Astrocyte of the cerebellum (primary cell): Measurements from ENCODE around the gene GADD45A.

Experiments used
- DNase-seq: peaks from one replicate; pipeline ENCODE4 v3.0.0-alpha.2; 2011; ENCODE audit warnings: low read depth
- H3K4me3 ChIP-seq: 2 replicates; pipeline ENCODE4 v1.5.1; 2011; ENCODE audit warnings: mild to moderate bottlenecking, low read depth, low read length, moderate library complexity
- in situ Hi-C: cut with HindIII; loops from 2 replicates; pipeline ENCODE4 v1.10.0; 2017; ENCODE audit warnings: low sequenced_read_pairs
- TF ChIP-seq, protein P1 (sequence below): IDR thresholded peaks from 2 replicates; pipeline ENCODE4 v1.5.1; 2012; ENCODE audit warnings: low read length, low read depth, moderate library complexity, mild to moderate bottlenecking; ENCODE audit errors: missing control alignments

Gene GADD45A

GRCh38 chr1:67701876-67702275 is 16.9 kb downstream of the GADD45A start:
- H3K4me3 ChIP-seq: no peak overlapping the region
- in situ Hi-C loops: no loop called here
- TF ChIP-seq, protein P1, sequence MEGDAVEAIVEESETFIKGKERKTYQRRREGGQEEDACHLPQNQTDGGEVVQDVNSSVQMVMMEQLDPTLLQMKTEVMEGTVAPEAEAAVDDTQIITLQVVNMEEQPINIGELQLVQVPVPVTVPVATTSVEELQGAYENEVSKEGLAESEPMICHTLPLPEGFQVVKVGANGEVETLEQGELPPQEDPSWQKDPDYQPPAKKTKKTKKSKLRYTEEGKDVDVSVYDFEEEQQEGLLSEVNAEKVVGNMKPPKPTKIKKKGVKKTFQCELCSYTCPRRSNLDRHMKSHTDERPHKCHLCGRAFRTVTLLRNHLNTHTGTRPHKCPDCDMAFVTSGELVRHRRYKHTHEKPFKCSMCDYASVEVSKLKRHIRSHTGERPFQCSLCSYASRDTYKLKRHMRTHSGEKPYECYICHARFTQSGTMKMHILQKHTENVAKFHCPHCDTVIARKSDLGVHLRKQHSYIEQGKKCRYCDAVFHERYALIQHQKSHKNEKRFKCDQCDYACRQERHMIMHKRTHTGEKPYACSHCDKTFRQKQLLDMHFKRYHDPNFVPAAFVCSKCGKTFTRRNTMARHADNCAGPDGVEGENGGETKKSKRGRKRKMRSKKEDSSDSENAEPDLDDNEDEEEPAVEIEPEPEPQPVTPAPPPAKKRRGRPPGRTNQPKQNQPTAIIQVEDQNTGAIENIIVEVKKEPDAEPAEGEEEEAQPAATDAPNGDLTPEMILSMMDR: no peak
- no peak for DNase-seq

- no peak for DNase-seq
- TF ChIP-seq, protein P1: no peak
- in situ Hi-C loops: no loop called here
- no peak overlapping the region for H3K4me3 ChIP-seq
Measured at GRCh38 chr1:67704351-67704750, 19.4 kb downstream of the GADD45A start.

DNA sequence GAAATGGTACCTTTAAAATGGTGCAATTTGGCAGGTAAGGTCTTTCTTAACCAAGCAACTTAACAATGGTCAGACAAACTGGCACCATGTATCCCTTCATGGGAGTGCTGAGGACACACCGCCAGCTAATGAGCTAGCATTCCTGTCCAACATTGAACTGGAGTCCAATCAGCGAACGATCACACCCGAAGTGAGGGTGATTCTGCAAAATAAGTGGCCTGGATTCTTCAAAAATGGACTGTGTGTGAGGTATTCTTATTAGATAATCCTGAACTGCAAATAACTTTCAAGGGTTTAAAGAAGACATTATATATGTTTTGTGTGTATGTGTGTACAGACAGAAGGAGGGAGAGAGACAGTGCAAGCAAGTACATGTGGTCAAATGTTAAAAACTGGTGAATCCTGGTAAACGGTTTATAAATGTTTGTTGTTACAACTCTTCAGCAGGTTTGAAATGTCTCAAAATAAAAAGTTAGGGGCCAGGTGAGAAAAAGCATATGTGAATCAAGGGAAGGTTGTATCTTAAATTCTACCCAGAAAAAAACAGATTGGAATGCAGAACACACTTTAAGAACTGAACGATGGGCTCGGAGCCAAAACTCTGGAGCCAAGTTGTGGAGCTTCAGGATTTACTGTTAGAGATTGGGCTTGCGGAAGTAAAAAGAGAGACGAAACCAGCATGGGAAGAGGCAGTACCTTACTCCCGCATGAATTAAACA is 20.9 kb downstream of the GADD45A start:
- TF ChIP-seq, protein P1: no peak
- DNase-seq: no peak
- H3K4me3 ChIP-seq: no peak overlapping the region
- in situ Hi-C loops: no loop called here

GRCh38 chr1:67708606-67709005 is 23.6 kb downstream of the GADD45A start:
- no peak overlapping the region for H3K4me3 ChIP-seq
- TF ChIP-seq, protein P1: no peak
- in situ Hi-C loops: no loop called here
- no peak for DNase-seq

DNA sequence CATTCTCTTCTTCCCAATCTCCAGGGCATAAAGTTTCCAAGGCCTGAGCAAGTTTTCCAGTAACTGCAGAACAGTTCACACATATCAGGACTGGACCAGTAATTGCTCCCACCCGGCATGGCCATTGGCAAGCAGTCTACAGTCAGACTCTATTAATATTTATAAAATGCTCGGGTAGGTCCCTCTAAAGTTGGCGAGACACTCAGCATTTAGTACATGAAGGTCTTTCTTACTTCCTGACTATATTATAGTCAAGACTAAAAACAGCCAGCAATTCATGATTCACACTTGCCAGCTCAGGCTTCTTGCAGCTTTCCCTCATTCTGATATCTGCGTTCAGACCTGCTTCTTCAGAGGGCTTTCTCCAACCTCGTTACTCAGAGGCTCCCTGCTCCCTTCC is 25.4 kb downstream of the GADD45A start:
- TF ChIP-seq, protein P1: no peak
- no peak overlapping the region for H3K4me3 ChIP-seq
- in situ Hi-C loops: no loop called here
- no peak for DNase-seq

DNA sequence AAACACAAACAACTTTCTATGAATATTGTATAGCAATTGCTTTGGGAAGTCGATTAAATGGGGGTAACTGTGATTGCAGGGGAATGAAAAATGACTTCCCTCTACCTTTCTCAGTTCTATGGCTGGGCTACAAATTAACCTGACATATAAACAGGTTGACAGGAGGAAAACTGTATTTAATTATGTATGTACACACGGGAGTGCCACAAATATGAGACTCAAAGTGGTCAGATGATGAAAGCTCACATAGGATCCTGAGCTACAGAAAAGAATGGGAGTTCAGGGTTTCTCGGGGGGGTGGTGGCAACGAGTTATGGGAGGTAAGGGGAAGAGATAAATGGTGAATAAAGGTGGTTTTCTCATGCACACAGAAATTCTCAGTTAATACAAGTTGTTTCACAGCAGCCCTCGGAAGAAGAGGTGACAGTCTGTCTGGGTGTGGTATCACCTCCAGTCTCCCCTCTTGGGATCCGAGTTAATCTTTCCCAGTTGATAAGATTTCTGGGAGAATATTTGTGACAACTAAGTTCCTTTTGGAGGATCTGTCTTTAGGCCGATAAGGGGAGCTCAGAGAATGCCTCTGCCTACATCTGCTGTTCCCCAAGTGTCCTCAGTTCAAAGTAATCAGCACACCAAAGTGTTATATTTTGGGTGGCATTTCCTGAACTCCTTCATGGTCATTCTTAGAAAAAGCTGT is 26.3 kb downstream of the GADD45A start:
- no peak overlapping the region for H3K4me3 ChIP-seq
- in situ Hi-C loops: no loop called here
- TF ChIP-seq, protein P1: no peak
- no peak for DNase-seq
